Activated CD8-positive, alpha-beta memory T cell treated with anti-CD3 and anti-CD28 coated beads for 36 hours (primary cell): ENCODE results near the gene PLXNA4. TPM values are rescaled to one million over a fixed set of nuclear protein-coding genes. Genes with fewer than 3 reads are reported as not detected.

Experiments used
- CTCF ChIA-PET: fragments of 350-600 bp; sonication (Branson Sonifier 250); formaldehyde crosslinking; loops from one replicate; lab custom pipeline; 2021; ENCODE audit warnings: antibody characterized with exemption; lab: Charles Lee
- POLR2A ChIA-PET: fragments of 350-600 bp; sonication (Branson Sonifier 250); formaldehyde crosslinking; loops from one replicate; lab custom pipeline; 2021; ENCODE audit warnings: antibody characterized with exemption; lab: Charles Lee
- total RNA-seq, 2 experiments: library from RNA; stranded (reverse); gene quantifications; one replicate each; pipeline ENCODE4 v1.2.3, GENCODE V29; 2021

PLXNA4 gene
- total RNA-seq, 2 experiments from 2014 or later: 0.04 to 0.19 TPM

DNA sequence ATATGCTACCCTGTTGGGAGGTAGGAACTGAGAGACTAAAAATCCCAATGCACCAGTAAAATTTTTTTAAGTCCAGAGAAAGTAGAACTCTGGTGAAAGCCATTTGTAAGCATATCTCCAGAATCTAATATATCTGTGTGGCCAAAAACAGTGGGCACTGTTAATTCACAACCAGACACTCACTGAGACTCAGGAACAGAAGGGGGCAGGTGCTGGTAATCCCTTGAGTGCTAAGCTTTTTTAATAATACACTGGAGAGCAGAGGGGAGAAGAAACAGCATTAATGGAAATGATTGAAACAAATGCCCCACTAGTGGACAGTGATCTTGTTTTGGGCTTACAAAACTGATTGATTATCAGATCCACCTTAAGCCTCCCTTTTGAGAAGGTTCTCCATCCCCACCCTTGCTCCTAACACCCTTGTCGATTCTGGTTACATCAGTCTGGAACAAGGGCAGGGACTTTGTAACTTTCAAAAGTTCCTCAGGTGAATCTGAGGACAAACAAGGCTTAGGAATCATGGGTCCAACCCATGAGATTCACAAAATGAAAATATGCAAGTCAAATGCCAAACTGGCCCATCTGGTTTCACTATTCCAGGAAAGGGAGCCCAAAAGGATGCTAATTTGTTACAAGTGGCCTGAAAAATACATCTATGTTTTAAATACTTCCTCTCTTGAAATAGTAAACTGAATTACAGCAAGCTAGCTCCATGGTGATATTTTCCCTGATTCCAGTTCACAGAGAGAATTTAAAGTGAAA lies 29.7 kb downstream of the PLXNA4 start:
- ChIA-PET POLR2A (no interaction called here), CTCF (no interaction called here)

DNA sequence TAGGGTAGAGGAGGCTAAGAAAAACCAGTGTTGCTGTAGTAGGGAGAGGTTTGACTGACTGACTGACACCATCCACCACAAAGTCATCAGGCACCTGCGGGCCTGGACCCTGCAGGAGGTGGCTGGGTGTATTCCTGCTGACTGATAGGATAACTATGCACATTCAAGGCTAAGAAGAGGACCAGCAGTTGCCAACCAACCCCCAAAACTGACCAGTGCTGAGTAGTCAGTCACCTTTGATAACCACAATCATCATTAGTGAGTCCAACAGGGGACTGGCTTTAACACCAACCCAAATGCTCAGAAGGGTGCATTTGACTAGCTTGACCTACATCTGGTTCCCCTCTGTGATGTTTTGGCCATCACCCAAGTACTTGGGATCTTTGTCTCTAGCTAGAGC lies 30.5 kb downstream of the PLXNA4 start:
- POLR2A ChIA-PET: no interaction called here
- CTCF ChIA-PET: no interaction called here

DNA sequence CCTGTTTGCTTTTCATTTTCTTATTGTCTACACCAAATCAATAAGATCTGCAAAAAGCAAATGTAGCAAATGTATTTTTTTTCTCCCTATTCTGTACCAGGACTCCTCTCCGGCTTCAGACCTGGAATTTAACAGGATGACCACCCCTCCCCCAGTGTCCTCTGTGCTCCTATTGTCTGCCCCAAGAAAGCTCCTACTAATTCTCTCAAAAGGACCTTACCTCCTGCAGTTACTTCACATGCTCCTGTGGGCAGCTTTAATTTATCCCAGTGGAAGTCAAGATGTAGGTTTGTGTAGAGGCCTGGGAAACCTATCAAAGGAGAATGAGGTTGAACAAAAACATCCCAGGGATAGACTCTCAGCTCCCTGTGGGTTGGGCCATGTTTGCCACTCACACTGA lies 31.3 kb downstream of the PLXNA4 start:
- ChIA-PET POLR2A (no interaction called here), CTCF (no interaction called here)

DNA sequence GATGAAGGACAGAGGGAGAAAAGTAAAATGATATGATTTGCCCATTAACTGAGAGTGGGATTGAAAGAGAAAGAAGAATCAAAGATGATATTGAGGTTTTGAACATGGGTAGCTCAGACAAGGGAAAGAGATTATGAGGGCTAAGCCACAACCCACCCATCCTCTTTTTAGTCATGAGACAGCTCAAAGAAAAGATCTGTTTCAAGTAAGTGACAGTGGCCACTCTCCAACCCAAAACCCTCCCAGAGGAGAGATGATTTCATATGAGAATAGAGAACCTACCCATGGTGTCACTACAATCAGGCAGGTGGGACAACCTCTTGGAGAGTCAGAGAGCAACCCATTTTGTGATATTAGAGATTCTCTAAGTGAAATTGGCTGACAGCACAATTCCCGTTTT lies 32.2 kb downstream of the PLXNA4 start:
- POLR2A ChIA-PET: no interaction called here
- CTCF ChIA-PET: interaction anchor here (1.7 kb wide), 1 partner anchor 13 kb away, joined by 4 read pairs; no protein-coding TSS in a partner anchor

DNA sequence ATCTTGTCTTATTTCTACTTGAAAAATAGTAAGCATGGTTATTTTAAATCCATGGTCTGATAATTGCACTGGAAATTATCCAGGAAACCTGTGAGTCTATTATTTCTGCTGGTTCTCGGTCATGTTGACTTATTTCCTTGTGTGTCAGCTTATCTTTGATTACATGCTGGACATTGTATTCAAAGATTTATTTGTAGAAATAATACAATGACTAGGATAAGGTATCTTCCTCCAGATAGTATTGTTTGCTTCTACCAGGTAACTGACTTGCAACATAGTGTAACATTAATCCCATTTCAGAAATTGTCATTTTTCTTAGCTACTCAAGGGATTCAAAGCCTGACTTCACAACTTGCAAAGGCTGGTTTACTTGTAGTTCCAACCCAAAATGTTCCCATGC lies 33.4 kb downstream of the PLXNA4 start:
- CTCF ChIA-PET: interaction anchor here (1.7 kb wide), 1 partner anchor 14 kb away, joined by 4 read pairs; no protein-coding TSS in a partner anchor
- POLR2A ChIA-PET: no interaction called here

DNA sequence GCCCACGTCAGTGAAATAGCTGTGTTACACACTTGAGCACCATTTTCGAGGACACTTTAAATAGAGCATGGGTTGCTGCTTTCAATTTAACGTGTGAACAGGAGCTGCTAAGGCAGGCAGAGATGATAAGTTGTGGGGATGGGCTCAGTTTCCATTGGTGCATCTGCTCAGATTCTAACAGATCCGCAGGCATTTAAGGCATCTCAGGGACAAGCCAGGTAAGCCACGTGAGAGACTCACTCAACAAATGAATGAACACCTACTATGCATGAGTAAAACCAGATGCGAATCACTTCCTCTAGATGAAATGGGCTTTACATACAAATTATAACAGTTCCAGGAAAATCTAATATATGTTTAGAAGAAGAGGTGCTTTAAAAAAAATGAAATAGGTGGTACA lies 34.6 kb downstream of the PLXNA4 start:
- ChIA-PET CTCF (no interaction called here), POLR2A (no interaction called here)

DNA sequence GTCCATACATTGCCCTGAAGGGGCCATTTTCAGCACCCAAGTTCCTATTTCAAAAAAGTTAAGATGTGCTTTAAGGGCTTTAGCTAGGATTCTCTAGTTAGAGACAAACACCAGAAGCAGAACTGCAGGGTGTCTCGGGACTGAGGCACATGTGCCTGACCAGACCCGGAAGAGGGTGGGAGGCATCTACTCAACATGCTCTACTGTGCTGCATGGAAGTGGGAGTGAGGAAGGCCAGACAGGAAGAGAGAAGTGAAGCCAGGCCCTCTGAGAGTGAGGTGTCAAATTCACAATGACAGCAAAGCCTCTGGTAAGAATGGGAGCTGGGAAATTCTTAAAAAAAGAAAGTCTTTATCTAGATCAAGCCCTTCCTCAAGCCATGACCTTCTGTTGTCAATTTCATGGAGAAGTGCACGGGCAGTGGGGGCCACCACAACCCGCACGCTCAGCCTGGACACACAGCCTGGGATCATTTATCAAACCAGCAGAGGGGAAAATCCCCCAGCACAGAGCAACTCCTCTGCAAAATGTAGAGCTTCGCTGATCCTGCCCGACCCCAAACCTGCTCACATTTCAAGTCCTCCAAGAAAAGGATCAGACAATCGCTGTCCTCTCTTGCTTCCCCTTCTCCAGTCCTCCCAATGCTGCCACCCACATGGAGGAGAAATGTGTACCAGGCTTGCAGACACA lies 38.7 kb downstream of the PLXNA4 start:
- POLR2A ChIA-PET: no interaction called here
- CTCF ChIA-PET: interaction anchor here (1.3 kb wide), 1 partner anchor 43 kb away, joined by 3 read pairs; no protein-coding TSS in a partner anchor

DNA sequence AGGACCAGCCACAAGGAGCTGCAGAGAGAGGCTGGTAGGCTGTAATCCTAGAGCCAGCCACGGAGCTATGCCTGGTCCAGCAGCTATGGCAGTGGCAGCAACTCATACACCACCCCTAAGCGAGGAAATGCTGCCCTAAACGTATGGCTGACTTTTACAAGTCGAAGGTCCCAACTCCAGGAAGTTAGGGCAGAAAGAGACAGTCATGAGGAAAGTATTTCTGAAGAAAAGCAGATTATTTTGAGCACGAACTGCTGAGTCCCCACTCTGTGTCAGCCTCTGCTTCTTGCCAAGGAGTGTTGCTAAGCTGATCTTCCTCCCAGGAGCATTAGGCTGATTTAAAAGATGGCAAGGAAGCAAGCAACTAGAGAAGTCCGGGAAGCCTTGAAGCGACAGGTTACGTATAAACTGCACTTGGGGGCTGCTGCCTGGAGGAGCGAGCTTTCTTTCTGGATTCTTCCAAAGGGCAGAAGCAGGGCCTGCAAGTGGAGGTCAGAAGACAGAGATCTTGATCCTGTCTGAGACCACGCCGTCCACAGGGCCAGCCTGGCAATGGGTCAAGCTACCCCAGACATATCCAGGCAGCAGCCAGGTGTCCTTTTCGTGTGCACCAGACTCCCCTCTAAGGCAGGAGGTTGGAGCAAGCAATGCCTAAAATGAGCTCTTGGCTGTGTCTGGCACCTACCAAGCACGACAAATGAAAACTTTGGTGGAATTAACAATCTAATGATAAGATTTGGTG lies 39.4 kb downstream of the PLXNA4 start:
- ChIA-PET POLR2A (no interaction called here), CTCF (interaction anchor here (1.3 kb wide), 1 partner anchor 44 kb away, joined by 3 read pairs; no protein-coding TSS in a partner anchor)

DNA sequence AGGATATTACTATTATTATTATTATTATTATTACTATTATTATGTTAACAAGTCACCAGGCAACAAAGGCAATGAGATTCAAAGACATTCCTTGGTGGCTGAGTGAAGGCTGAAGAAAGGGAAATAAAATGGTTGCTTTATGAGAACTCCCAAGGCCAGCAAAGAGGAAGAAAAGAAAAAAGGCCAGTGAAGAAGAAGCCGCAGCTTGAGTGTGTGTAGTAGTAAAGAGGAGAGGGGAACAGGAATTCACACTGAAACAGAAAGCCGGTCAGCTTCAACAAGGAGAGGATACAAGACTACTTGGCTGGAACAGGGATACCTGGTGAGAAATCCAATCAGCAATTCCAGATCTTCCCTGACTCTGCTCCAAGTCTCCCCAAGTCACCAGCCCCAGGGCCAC lies 42.4 kb downstream of the PLXNA4 start:
- ChIA-PET POLR2A (no interaction called here), CTCF (no interaction called here)

DNA sequence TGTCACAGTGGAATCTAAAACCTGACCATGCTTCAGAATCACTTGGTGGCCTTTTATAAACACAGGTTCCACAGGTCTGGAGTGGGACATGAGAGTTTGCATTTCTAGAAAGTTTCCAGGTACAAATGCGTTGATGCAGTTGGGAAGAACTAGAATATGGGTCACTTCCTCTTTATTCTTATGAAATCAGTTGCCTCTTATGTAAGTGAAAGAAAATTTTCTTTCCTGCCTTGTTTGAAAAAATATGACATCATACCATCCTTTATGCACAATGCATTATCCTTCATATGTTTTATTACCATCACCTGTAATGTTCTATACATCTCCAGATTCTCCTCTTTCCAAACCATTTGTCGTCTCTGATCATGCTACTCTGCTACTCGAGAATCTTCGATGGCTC lies 44.0 kb downstream of the PLXNA4 start:
- ChIA-PET CTCF (no interaction called here), POLR2A (no interaction called here)

DNA sequence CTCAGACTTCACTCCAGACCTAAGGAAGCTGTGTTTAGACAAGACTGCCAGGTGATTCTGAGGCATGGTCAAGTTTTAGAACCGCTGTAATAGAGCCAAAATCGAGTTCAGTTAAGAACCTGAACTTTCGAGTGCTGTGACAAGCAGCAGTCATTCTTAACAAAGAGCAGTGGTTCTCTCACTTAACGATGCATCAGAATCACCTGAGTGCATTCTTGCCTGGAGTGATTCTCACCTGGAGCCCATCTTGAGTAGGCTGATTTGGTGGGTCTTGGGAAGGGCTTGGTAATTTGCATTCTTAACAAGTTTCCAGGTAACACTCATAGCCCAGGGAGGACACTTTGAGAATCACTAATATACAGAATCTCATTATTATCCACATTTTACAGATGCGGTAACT lies 44.7 kb downstream of the PLXNA4 start:
- CTCF ChIA-PET: no interaction called here
- POLR2A ChIA-PET: no interaction called here

DNA sequence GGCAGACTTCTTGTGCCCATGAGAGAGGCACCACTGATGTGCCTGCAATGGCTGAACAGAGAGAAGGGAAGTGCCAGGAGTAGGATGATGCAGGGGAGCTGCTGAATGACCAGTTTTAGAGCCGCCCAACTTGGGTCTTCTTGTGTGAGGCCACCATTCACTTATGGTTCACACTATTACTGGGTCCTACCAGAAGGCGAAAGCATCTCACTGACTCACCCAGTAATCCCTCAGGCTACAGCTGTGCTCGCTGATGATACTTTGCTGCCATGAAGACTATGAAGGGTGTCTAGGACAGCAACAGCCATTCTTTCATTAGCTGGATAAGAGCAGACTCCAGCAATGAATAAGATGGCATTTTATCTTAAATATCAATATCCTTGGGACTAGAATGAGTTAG lies 47.6 kb downstream of the PLXNA4 start:
- POLR2A ChIA-PET: no interaction called here

DNA sequence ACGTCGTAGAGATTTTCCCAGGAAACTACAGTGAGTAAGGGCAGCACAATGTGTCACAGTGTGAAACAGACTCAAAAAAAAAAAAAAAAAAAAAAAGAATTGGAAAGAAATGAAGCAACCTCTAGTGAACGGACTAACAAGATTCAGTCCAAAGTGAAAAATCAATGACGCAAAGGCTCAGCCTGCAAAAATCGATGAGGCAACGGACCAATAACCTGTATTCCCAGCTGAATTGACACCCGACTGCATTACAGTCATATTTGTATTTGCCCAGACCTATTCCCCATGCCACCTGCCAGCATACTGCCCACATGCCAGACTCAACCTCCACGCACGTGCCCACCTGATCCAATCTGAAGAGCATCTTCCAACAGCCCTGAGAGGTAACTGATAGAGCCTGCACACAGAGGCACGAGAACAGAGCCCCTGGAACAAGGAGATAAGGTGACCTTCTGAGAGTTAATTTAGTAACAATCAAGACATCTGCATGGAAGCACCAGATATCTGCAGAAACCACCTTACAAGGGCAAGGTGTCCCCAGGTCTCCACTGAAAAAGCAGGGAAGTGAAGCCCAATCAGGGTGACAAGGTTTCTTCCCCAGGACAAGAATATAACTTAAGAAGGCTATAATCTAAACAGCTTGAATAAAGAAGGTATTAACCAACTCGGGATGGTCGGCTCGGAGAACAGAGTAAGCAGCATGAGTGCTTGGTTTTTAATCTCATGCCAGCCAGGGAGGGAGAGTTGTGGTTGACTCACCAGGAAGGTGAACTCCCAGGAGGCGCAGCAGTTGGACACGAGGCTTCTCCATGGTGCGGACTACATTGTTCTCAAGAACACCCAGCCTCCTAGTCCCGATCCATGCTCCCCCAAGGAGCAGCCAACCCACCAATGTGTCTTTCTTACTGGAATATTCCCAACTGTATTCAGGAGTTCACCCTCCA lies 48.5 kb downstream of the PLXNA4 start:
- CTCF ChIA-PET: no interaction called here
- POLR2A ChIA-PET: no interaction called here

More for the DNA sequence above, 47.6 kb downstream of the PLXNA4 start:
- CTCF ChIA-PET: interaction anchor here (0.6 kb wide), 1 partner anchor 29 kb away, joined by 3 read pairs; no protein-coding TSS in a partner anchor

DNA sequence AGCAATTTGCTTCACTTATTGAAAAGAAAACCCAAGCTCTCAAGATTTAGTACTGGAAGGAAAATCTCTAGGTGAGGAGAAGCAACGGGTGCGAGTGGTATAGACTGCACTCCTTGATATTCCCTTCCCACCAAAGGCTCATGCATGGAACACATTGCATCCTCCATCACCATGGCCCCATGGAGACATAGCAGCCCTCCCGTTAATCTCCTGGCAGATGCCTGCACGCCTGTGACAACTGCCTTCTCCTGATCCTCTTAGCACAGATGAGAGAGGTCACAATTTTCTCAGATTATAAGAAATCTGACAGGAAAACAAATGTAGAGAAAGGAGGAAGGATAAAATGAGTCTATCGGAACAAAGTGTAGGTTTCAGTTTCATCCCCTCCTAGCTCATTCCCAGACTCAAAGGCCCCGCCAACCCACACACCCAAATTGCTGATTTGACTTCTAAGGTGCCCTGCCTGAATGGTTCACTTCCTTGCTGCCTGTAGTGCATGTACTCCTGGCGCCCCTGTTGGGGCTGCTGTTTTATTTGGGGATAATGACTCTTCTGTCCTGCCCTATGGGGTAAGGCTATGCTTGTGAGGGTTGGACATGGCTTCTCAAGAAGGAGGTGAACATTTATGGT lies 50.0 kb downstream of the PLXNA4 start:
- POLR2A ChIA-PET: no interaction called here
- CTCF ChIA-PET: no interaction called here

DNA sequence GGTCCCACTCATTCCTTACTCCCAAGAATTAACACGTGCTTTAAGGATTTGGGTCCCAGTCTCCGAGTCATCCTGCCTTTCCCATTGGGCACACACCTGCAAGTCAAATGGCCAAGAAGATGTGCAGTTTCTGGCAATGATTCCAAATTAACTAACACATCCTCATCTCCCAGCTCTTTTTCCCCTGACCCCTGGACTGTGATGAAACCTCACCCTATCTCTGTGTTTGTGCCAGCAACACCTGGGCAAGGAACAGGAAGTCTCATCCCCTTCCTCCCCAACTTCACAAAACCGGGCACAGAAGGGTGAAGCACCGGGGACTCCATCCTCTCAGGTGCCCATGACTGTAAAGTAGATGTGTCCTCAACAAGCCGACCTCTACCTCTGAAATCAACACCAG lies 54.8 kb downstream of the PLXNA4 start:
- ChIA-PET POLR2A (no interaction called here), CTCF (no interaction called here)

DNA sequence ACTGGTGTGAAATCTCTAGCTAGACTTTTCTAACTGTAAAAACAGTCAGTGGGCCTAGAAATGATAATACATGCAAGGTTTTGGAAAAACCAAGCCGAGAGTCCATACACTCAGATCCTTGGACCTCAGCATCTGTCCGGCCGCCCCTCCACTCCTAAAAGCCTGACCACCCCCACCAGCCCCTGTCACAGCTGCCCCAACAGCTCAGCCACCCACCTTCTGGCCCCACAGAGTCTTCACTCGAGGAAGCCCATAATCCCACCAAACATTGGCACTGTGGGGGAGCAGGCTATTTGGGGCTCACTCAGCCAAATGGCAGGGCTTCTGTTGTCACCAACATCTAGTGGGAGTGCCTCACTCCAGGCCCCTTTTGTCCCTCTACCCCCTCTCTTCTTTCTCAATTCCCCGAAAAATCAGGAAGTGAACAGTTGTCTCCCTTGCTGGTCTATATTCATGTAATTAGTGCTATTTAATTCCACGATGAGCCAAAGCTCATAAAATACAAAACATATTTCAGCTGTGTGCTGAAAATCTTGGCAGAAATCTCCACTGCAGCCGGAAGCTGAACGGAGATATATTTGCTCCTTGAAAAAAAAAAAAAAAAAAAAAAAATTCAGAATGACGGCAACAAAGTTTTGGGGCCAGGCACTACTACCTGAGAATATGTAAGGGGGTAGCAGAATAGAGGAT lies 55.5 kb downstream of the PLXNA4 start:
- POLR2A ChIA-PET: no interaction called here
- CTCF ChIA-PET: no interaction called here

DNA sequence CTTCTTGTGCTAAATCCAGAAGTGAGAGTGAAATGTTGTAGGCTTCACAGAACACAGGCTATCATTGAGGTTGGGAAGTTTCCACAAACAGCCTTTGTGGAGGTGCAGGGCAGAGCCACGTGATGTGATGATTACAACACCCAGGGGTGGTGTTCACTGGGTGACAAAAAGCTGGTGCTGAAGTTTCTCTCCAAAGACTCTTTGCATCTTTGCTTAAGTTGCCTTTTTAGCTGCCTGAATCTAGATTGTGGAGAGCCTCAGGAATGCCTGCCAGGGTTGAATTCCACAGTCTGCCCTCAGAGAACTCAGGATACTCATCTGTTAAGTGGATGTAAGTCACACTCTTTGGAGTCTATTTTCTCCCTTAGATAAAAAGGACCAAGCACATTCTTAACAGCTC lies 56.3 kb downstream of the PLXNA4 start:
- POLR2A ChIA-PET: no interaction called here
- CTCF ChIA-PET: no interaction called here

DNA sequence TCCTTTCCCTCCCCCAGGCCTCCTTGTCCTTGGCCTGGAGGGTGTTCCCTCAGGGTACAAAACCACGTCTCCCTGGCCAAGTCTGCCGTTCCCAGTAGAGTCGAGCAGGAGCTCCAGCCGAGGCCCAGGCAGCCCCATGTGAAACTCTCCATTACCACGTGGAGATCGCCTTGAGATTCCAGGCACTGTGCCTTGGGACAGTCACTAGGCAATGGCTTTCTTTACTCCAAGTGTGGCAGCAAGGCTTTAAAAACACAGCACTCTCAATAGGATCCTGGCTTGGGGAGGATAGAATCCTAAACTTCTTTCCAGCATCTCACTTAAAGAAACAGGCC lies 57.5 kb downstream of the PLXNA4 start:
- CTCF ChIA-PET: no interaction called here

More for the DNA sequence above, 57.5 kb downstream of the PLXNA4 start:
- POLR2A ChIA-PET: no interaction called here
